ENCODE results near the gene DBP.

Gene DBP

DNA sequence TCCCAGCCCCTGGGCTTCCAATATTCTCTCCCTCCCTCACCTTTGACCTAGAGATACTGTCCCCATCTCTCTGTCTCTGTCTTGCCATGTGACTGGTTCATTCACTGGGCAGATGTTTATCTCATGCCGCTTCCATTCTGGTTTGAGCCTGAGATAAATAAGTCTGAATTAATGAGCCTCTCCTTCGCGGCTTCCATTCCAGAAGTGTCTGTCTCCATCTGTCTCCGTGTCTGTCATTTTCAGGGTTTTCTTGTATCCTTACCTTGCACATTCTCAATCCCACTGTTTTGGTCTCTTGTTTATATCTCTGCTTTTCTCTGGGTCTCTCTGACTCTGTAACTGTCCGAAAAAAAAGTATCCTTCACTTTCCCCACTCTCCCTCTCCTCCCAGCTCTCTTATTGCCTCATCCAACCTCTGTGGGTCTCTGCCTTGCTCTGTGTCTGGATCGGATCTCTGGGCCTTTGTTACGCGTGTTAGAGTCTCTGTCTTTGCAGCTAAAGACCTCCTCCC lies 13.6 kb downstream of the DBP start:
- H3K27ac ChIP-seq: peak overlapping the region; percentile 85
- TF ChIP-seq ZFX (IDR thresholded peaks at IDR 0.05; ENCODE audit: borderline replicate concordance): no peak
- TF ChIP-seq CTCF (IDR thresholded peaks at IDR 0.05): no peak

- TF ChIP-seq CTCF (IDR thresholded peaks at IDR 0.05) (no peak), ZFX (IDR thresholded peaks at IDR 0.05; ENCODE audit: borderline replicate concordance) (no peak)
- H3K27ac ChIP-seq: peak overlapping the region; percentile 83
These were observed 17.2 kb downstream of the DBP start for GRCh38 chr19:48619692-48620585.

- no peak for TF ChIP-seq CTCF (IDR thresholded peaks at IDR 0.05)
- no peak for TF ChIP-seq ZFX (IDR thresholded peaks at IDR 0.05; ENCODE audit: borderline replicate concordance)
- H3K27ac ChIP-seq: peak within 1 kb of the TSS; percentile 83
These were observed 18.1 kb downstream of the DBP start, which contains the start of the genes RPL18 and SPHK2 for GRCh38 chr19:48618916-48619691. Gene RPL18, minus strand, starts transcription at chr19:48619178. Its CDS starts 35 bp downstream, at chr19:48619143. Gene SPHK2, plus strand, starts transcription at chr19:48619506. Its CDS starts 1,009 bp downstream, at chr19:48620515.

DNA sequence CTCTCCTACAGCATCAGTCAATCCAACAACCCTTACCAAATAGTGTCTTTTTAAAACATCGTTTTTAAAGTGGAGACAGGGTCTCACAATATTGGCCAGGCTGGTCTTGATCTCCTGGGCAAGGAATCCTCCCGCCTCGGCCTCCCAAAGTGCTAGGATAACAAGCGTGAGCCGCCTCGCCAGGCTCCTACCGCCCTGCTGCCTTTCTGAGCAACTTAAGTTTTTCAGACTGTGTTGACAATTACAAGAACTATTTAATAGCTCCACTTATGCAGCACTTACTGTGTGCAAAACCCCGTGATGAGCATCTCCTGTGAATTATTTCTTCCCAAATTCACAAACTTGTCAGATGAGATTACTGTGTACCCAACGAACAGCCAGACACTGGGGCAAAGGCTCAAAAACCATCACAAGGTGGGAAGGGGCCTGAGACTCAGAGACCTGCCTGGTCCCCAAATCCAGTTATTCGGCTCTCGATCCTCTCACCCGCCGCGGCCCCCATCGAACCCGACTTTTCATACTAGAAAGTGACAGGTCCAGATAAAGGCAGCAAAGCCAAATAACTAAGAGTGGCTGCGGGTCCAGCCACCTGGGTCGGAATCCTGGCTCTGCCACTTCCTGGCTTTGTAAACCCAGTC lies 18.8 kb downstream of the DBP start:
- H3K27ac ChIP-seq: peak overlapping the region; percentile 83
- TF ChIP-seq ZFX (IDR thresholded peaks at IDR 0.05; ENCODE audit: borderline replicate concordance) (no peak), CTCF (IDR thresholded peaks at IDR 0.05) (no peak)

GRCh38 chr19:48617146-48617937 lies 19.8 kb downstream of the DBP start:
- TF ChIP-seq ZFX (IDR thresholded peaks at IDR 0.05; ENCODE audit: borderline replicate concordance) (no peak), CTCF (IDR thresholded peaks at IDR 0.05) (no peak)
- peak overlapping the region; percentile 83 for H3K27ac ChIP-seq

- H3K27ac ChIP-seq: peak overlapping the region; percentile 83
- no peak for TF ChIP-seq CTCF (IDR thresholded peaks at IDR 0.05)
- no peak for TF ChIP-seq ZFX (IDR thresholded peaks at IDR 0.05; ENCODE audit: borderline replicate concordance)
These were observed 20.6 kb downstream of the DBP start for GRCh38 chr19:48616491-48617056.
